ENCODE data around the gene DEDD. TPM values are rescaled to one million over a fixed set of nuclear protein-coding genes. Genes with fewer than 3 reads are reported as not detected.

Gene DEDD
- total and polyA plus RNA-seq, 10 of the 15 experiments (the other 5 are each of a cell fraction or from before 2014, with no cell fraction given): 13.6 to 33.9 (median 30.3) TPM

GRCh38 chr1:161160671-161161145 lies 28.2 kb upstream of the DEDD start:
- ATAC-seq: no peak
- intact Hi-C loops (cut with micrococcal nuclease; ENCODE audit: unreplicated experiment): no loop called here
- no peak overlapping the region for H3K4me3 ChIP-seq
- no TSS peak for BruUV-seq (replicated peaks)
- H3K9me3 ChIP-seq (replicated peaks; ENCODE audit: control insufficient read depth, insufficient read depth, low read length): no peaks in the 10 kb centered on the region
- H2AFZ ChIP-seq (ENCODE audit: control insufficient read depth, low read depth, low read length): no peak overlapping the region
- H3K4me2 ChIP-seq (ENCODE audit: control insufficient read depth, insufficient read depth): no peak overlapping the region
- ChIA-PET POLR2A (interaction anchor here (0.6 kb wide), 1 partner anchor 10 kb away, joined by 5 read pairs; no protein-coding TSS in a partner anchor), SMC1A (ENCODE audit: uncharacterized antibody, unreplicated experiment) (no interaction called here), CTCF (interaction anchor here (1.4 kb wide), 1 partner anchor 221 kb away, joined by 5 read pairs; no protein-coding TSS in a partner anchor), RAD21 (ENCODE audit: unreplicated experiment) (interaction anchor here (0.8 to 1.1 kb wide), 2 partner anchors 170 to 224 kb away, joined by 3 to 5 read pairs; no protein-coding TSS in a partner anchor)
- no peaks in the 10 kb centered on the region for H3K27me3 ChIP-seq (replicated peaks in 1 of 2; ENCODE audit: control insufficient read depth in 2 of 2, insufficient read depth in 2 of 2, low read length in 1 of 2)
- H3K4me1 ChIP-seq (ENCODE audit: control insufficient read depth, insufficient read depth, low read length): peaks cover 15% of the 10 kb centered on the region
- no peaks in the 10 kb centered on the region for H4K20me1 ChIP-seq (ENCODE audit: control insufficient read depth, insufficient read depth)
- peaks cover 8% of the 10 kb centered on the region for H3K79me2 ChIP-seq (ENCODE audit: control insufficient read depth, insufficient read depth, low read length)
- peaks cover 0 to 16% of the 10 kb centered on the region in 2 experiments; a peak in 3 of 4 replicates for H3K36me3 ChIP-seq (ENCODE audit: control insufficient read depth in 2 of 2, insufficient read depth in 2 of 2, low read length in 1 of 2)
- WGBS (ENCODE audit: insufficient coverage, insufficient replicate concordance, low lambda C conversion rate, missing lambda C conversion rate): 95% methylated on average over 22 of the region's 22 CpGs
- no peak for FAIRE-seq
- no peak overlapping the region for H3K9ac ChIP-seq (ENCODE audit: control insufficient read depth, insufficient read depth, low read length)
- DNase-seq (ENCODE audit: low read depth, low spot score): no peak
- TF ChIP-seq HDAC6 (IDR thresholded peaks at IDR 0.05; ENCODE audit: unreplicated experiment) (no peak), BCL3 (IDR thresholded peaks at IDR 0.05; ENCODE audit: borderline replicate concordance, insufficient read depth, low read depth, low read length, poor library complexity, severe bottlenecking) (no peak), PBX3 (IDR thresholded peaks at IDR 0.05; ENCODE audit: insufficient replicate concordance, low read depth, low read length) (no peak), ZNF207 (IDR thresholded peaks at IDR 0.05; ENCODE audit: borderline replicate concordance) (no peak), USF2 (IDR thresholded peaks at IDR 0.05; ENCODE audit: borderline replicate concordance, low read depth, low read length) (no peak), RUNX3 (IDR thresholded peaks at IDR 0.05; ENCODE audit: low read length) (no peak), WRNIP1 (IDR thresholded peaks at IDR 0.05; ENCODE audit: borderline replicate concordance, low read depth, low read length) (no peak), STAT1 (conservative IDR thresholded peaks at IDR 0.05) (no peak), ATF7 (IDR thresholded peaks at IDR 0.05; ENCODE audit: low read depth) (no peak), YBX1 (IDR thresholded peaks at IDR 0.05) (no peak), CEBPB (IDR thresholded peaks at IDR 0.05; ENCODE audit: borderline replicate concordance in 1 of 2, low read depth in 2 of 2, low read length in 2 of 2) (no peak), SMAD1 (IDR thresholded peaks at IDR 0.05; ENCODE audit: low read depth, partially characterized antibody) (no peak), CBX5 (IDR thresholded peaks at IDR 0.05; ENCODE audit: low read depth) (no peak), MYB (IDR thresholded peaks at IDR 0.05; ENCODE audit: borderline replicate concordance, low read depth, low read length) (no peak)
- in situ Hi-C loops (cut with MboI): no loop called here
- no peak overlapping the region for H3K27ac ChIP-seq (ENCODE audit: control insufficient read depth, insufficient read depth)

Measured in GM12878 (cell line).